ENCODE results near the gene CD84. TPM values are rescaled to one million over a fixed set of nuclear protein-coding genes. Genes with fewer than 3 reads are reported as not detected.

The CD84 gene
- total RNA-seq, 1 experiment from 2014 or later = not detected

DNA sequence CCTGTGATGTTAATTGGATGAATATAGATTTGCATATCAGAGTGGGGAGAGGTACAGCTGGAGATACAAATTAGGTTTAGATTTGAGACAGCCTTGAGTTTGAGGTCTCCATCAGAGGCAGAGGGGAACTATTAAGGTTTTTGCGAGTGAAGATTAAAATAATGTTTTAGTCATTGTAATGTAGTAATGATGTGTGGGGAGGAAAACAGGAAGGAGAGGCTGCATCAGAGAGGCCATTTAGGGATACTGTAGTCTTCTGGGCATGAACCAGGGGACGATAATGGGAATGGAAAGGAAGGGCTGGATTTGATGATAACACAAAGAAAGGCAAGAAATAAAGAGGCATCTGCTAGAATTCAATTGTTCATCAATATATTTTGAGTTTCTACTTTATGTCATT, 9.5 kb downstream of the CD84 start:
- H3K36me3 ChIP-seq (ENCODE audit: low read depth, low read length) = no peaks in the 10 kb centered on the region
- CTCF ChIA-PET = no interaction called here
- no peak for ATAC-seq

DNA sequence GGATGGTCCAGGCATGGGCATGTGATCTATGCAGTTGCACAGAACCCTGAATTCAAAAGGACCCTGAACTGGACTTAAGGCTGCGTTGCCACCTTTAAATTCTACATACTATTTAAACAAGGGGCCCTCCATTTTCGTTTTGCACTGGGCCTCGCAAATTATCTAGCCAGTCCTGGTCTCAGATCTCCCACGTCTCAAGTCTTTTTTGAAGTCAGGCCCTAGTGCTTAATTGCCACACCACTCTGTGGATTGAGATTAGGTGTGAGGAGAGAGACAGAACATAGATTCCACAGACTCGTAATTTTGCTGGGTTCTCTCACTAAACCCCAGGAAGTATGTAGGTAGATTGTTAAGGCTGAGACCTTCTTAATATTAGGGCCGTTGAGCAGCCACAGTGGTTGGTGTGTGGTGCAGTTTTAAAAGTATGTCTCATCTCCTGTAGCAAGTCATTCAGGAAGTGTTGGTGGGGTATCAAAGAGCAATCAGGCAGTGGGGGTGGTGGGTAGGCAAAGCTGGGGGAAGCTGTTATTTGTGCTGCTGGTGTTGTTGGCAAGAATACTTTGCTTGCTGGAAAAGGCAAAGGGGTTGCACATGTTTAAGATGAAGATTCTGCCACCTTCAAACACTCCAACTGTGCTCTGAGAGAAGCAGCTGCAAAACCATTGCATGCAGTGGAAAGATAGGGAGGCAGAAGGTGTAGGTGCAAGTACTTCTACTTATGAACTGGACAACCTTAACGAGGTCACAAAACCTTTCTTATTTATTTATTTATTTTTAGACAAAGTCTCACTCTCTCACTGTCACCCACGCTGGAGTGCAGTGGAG, 11.2 kb downstream of the CD84 start:
- POLR2A ChIA-PET (ENCODE audit: unreplicated experiment) = no interaction called here
- Histone ChIP-seq H3K79me2 (ENCODE audit: low read length) (no peaks in the 10 kb centered on the region), H3K4me3 (ENCODE audit: low read length) (no peak overlapping the region), H3K36me3 (ENCODE audit: low read depth, low read length) (no peaks in the 10 kb centered on the region), H3K27ac (ENCODE audit: low read length) (no peak overlapping the region), H4K20me1 (ENCODE audit: low read length) (no peaks in the 10 kb centered on the region), H3K9ac (ENCODE audit: low read length) (no peak overlapping the region), H3K9me2 (replicated peaks; ENCODE audit: low read length) (no peaks in the 10 kb centered on the region), H3F3A (ENCODE audit: low read length, unreplicated experiment) (no peaks in the 10 kb centered on the region), H3K4me1 (ENCODE audit: insufficient read depth, low read length) (no peaks in the 10 kb centered on the region), H3K9me3 (ENCODE audit: low read length) (no peaks in the 10 kb centered on the region), H3K4me2 (ENCODE audit: low read length) (no peak overlapping the region), H2AFZ (ENCODE audit: low read length) (no peak overlapping the region), H3K27me3 (ENCODE audit: low read length) (peaks cover 84% of the 10 kb centered on the region)
- ATAC-seq (no peak), DNase-seq (no peak)
- TF ChIP-seq EZH2 (IDR thresholded peaks at IDR 0.05; ENCODE audit: low read length, unreplicated experiment) (no peak), EZH2phosphoT487 (IDR thresholded peaks at IDR 0.05; ENCODE audit: borderline replicate concordance, low read length) (no peak), CTCF (conservative IDR thresholded peaks at IDR 0.05; ENCODE audit: low read depth, low read length) (no peak)
- intact Hi-C loops (cut with micrococcal nuclease) = no loop called here
- CTCF ChIA-PET = no interaction called here
- no TSS peak for BruUV-seq (replicated peaks)

More for the DNA sequence above, 9.5 kb downstream of the CD84 start:
- Histone ChIP-seq H2AFZ (ENCODE audit: low read length) (no peak overlapping the region), H4K20me1 (ENCODE audit: low read length) (no peaks in the 10 kb centered on the region), H3K4me3 (ENCODE audit: low read length) (no peak overlapping the region), H3K27ac (ENCODE audit: low read length) (no peak overlapping the region), H3K9me2 (replicated peaks; ENCODE audit: low read length) (no peaks in the 10 kb centered on the region), H3K9ac (ENCODE audit: low read length) (no peak overlapping the region), H3K4me1 (ENCODE audit: insufficient read depth, low read length) (no peaks in the 10 kb centered on the region), H3K4me2 (ENCODE audit: low read length) (no peak overlapping the region), H3K27me3 (ENCODE audit: low read length) (peaks cover 75% of the 10 kb centered on the region), H3K79me2 (ENCODE audit: low read length) (no peaks in the 10 kb centered on the region), H3F3A (ENCODE audit: low read length, unreplicated experiment) (no peaks in the 10 kb centered on the region), H3K9me3 (ENCODE audit: low read length) (no peaks in the 10 kb centered on the region)
- no TSS peak for BruUV-seq (replicated peaks)
- intact Hi-C loops (cut with micrococcal nuclease) = no loop called here
- no peak for DNase-seq
- TF ChIP-seq EZH2phosphoT487 (IDR thresholded peaks at IDR 0.05; ENCODE audit: borderline replicate concordance, low read length) = no peak
- no peak for TF ChIP-seq EZH2 (IDR thresholded peaks at IDR 0.05; ENCODE audit: low read length, unreplicated experiment)
- TF ChIP-seq CTCF (conservative IDR thresholded peaks at IDR 0.05; ENCODE audit: low read depth, low read length) = no peak
- POLR2A ChIA-PET (ENCODE audit: unreplicated experiment) = interaction anchor here (0.6 kb wide), 1 partner anchor 8 kb away, joined by 6 read pairs; no protein-coding TSS in a partner anchor

- intact Hi-C loops (cut with micrococcal nuclease) = no loop called here
- Histone ChIP-seq H3K36me3 (ENCODE audit: low read depth, low read length) (no peaks in the 10 kb centered on the region), H3K9ac (ENCODE audit: low read length) (no peak overlapping the region), H3K4me1 (ENCODE audit: insufficient read depth, low read length) (no peaks in the 10 kb centered on the region), H3K4me3 (ENCODE audit: low read length) (no peak overlapping the region), H3K27me3 (ENCODE audit: low read length) (peaks cover 84% of the 10 kb centered on the region), H4K20me1 (ENCODE audit: low read length) (no peaks in the 10 kb centered on the region), H3K9me3 (ENCODE audit: low read length) (no peaks in the 10 kb centered on the region), H2AFZ (ENCODE audit: low read length) (no peak overlapping the region), H3F3A (ENCODE audit: low read length, unreplicated experiment) (no peaks in the 10 kb centered on the region), H3K27ac (ENCODE audit: low read length) (no peak overlapping the region), H3K4me2 (ENCODE audit: low read length) (no peak overlapping the region), H3K79me2 (ENCODE audit: low read length) (no peaks in the 10 kb centered on the region), H3K9me2 (replicated peaks; ENCODE audit: low read length) (no peaks in the 10 kb centered on the region)
- ChIA-PET CTCF (no interaction called here), POLR2A (ENCODE audit: unreplicated experiment) (no interaction called here)
- DNase-seq (no peak), ATAC-seq (no peak)
- no TSS peak for BruUV-seq (replicated peaks)
- TF ChIP-seq EZH2 (IDR thresholded peaks at IDR 0.05; ENCODE audit: low read length, unreplicated experiment) = no peak
These were observed 12.0 kb downstream of the CD84 start for GRCh38 chr1:160567341-160567740.

All from PC-3 (cell line).